Activated CD4-positive, alpha-beta T cell treated with anti-CD3 and anti-CD28 coated beads, Interleukin-2, amount 10 ng/mL, durations not matched to agents 24 days and 14 days (primary cell): ENCODE measurements around the gene WDR4. TPM values are rescaled to one million over a fixed set of nuclear protein-coding genes. Genes with fewer than 3 reads are reported as not detected.

Experiments used
- total RNA-seq: library from RNA; stranded (reverse); gene quantifications from 2 replicates; pipeline ENCODE4 v1.2.3, GENCODE V29; 2022

Gene WDR4
- total RNA-seq, 1 donor from 2014 or later, result 75.1 TPM

Other genes starting within 250 kb of the WDR4 start
- 10.7 and 13.1 TPM in 2 replicates for gene PDE9A, start 225.9 kb downstream of the WDR4 start, total RNA-seq
- 41.2 and 41.7 TPM in 2 replicates for gene NDUFV3, start 13.8 kb upstream of the WDR4 start, total RNA-seq
- gene ERVH48-1, start 46.1 kb upstream of the WDR4 start, total RNA-seq, result 0.44 and 0.47 TPM in 2 replicates
- gene PKNOX1, start 95.0 kb upstream of the WDR4 start, total RNA-seq, result 23.1 and 26.2 TPM in 2 replicates
- 45.6 and 51.5 TPM in 2 replicates for gene CBS, start 196.3 kb upstream of the WDR4 start, total RNA-seq
- 7.2 and 8.7 TPM in 2 replicates for gene U2AF1, start 228.0 kb upstream of the WDR4 start, total RNA-seq